ENCODE results near the gene GRID1.

- TF ChIP-seq CTCF (IDR thresholded peaks at IDR 0.05; ENCODE audit: insufficient read depth, low read depth, low read length) (no peak), EZH2 (IDR thresholded peaks at IDR 0.05; ENCODE audit: insufficient read depth, low read length) (no peak)
Measured at GRCh38 chr10:85920311-85920710, 446.3 kb downstream of the GRID1 start.
